Loucy (cell line): ENCODE results near the gene CMAS.

Experiments
- H2AFZ ChIP-seq: fragments of 200-600 bp; sonication (generic); 2 replicates; pipeline ENCODE4 v1.6.0; 2016; ENCODE audit warnings: antibody characterized with exemption, mild to moderate bottlenecking, low read length, moderate library complexity
- H3F3A ChIP-seq: fragments of 200-600 bp; 2 replicates; pipeline ENCODE4 v1.6.0; 2016; ENCODE audit warnings: antibody characterized with exemption, low read depth, mild to moderate bottlenecking
- H3K27me3 ChIP-seq: fragments of 200-600 bp; sonication (generic); 2 replicates; pipeline ENCODE4 v1.6.1; 2014; ENCODE audit warnings: low read length, mild to moderate bottlenecking; ENCODE audit not compliant: insufficient read depth, poor library complexity, severe bottlenecking
- H3K36me3 ChIP-seq: fragments of 200-600 bp; sonication (generic); 2 replicates; pipeline ENCODE4 v1.6.1; 2016; ENCODE audit warnings: low read length; ENCODE audit not compliant: insufficient read depth
- H3K4me1 ChIP-seq: fragments of 200-600 bp; sonication (generic); 2 replicates; pipeline ENCODE4 v1.5.1; 2014; ENCODE audit warnings: low read length, mild to moderate bottlenecking; ENCODE audit not compliant: insufficient read depth, poor library complexity, severe bottlenecking
- H3K4me2 ChIP-seq: fragments of 200-600 bp; sonication (generic); 2 replicates; pipeline ENCODE4 v1.6.0; 2014; ENCODE audit warnings: antibody characterized with exemption, low read length, low read depth, mild to moderate bottlenecking; ENCODE audit not compliant: poor library complexity, severe bottlenecking
- H3K4me3 ChIP-seq: fragments of 200-600 bp; sonication (generic); 2 replicates; pipeline ENCODE4 v1.5.1; 2014; ENCODE audit warnings: low read length, mild to moderate bottlenecking, mixed read lengths; ENCODE audit not compliant: poor library complexity, severe bottlenecking
- H3K79me2 ChIP-seq: fragments of 200-600 bp; sonication (generic); 2 replicates; pipeline ENCODE4 v1.6.1; 2014; ENCODE audit warnings: low read length; ENCODE audit not compliant: insufficient read depth
- H3K9ac ChIP-seq: fragments of 200-600 bp; sonication (generic); 2 replicates; pipeline ENCODE4 v1.6.0; 2014; ENCODE audit warnings: mild to moderate bottlenecking, low read depth, low read length, moderate library complexity; ENCODE audit not compliant: poor library complexity, severe bottlenecking
- H3K9me2 ChIP-seq: fragments of 200-600 bp; sonication (generic); replicated peaks from 2 replicates; pipeline ENCODE4 v1.6.1; 2016; ENCODE audit warnings: low read depth, low read length, mixed read lengths
- H3K9me3 ChIP-seq: fragments of 200-600 bp; sonication (generic); 2 replicates; pipeline ENCODE4 v1.6.1; 2014; ENCODE audit warnings: mild to moderate bottlenecking, antibody characterized with exemption, low read length, low read depth; ENCODE audit not compliant: insufficient read depth
- H4K20me1 ChIP-seq: fragments of 200-600 bp; sonication (generic); 2 replicates; pipeline ENCODE4 v1.6.0; 2014; ENCODE audit warnings: antibody characterized with exemption, low read length, mild to moderate bottlenecking; ENCODE audit not compliant: insufficient read depth, poor library complexity, severe bottlenecking
- CTCF ChIP-seq: fragments of 200-600 bp; sonication (generic); conservative IDR thresholded peaks from 2 replicates; pipeline ENCODE4 v1.5.1; 2014; ENCODE audit warnings: mild to moderate bottlenecking, antibody characterized with exemption, low read length
- EZH2phosphoT487 ChIP-seq: fragments of 200-600 bp; IDR thresholded peaks from 2 replicates; pipeline ENCODE4 v1.6.1; 2018; ENCODE audit warnings: antibody characterized with exemption, mild to moderate bottlenecking, moderate library complexity, borderline replicate concordance

The CMAS gene

DNA sequence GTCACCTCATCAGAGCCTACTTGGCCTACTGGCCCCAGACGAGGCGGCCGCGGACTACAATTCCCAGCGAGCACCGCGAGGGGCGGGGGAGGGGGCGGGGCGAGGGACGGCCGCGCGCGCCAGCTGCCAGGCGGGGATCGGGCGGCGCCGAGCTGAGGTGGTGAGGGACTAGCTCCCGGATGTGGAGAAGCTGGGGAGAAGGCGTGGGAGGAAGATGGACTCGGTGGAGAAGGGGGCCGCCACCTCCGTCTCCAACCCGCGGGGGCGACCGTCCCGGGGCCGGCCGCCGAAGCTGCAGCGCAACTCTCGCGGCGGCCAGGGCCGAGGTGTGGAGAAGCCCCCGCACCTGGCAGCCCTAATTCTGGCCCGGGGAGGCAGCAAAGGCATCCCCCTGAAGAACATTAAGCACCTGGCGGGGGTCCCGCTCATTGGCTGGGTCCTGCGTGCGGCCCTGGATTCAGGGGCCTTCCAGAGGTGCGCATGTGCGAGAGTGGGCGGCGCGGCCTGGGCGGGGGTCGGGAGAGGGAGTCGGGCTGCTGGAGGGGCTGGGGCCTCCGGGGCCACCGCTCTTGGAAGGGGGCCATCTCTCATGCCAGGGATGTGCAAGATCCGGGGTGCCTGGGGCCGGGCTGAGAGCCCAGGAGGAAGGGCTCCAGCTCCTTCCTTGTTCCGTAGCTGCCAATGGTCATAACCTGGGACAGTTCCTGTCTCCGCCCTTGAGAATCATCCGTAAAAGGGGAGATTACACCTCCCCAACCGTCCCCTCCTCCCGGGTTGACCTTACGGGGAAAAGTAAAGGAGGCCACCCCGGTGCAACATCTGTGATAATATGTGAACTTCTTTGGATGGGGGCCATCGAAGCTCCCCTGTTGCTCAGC, at the start of gene CMAS:
Gene CMAS (plus strand): TSS at position 129 of the 878 bp plus-strand sequence. CDS start 86 bp downstream, at position 215.
- peak within 1 kb of the TSS; percentile 86 for H3K4me2 ChIP-seq
- H3K9me3 ChIP-seq: no peaks in the 10 kb centered on the region
- no peaks in the 10 kb centered on the region for H3K27me3 ChIP-seq
- no peaks in the 10 kb centered on the region for H3K36me3 ChIP-seq
- H3K79me2 ChIP-seq: peaks cover 39% of the 10 kb centered on the region
- peak within 1 kb of the TSS; percentile 92 for H3K9ac ChIP-seq
- H3K4me3 ChIP-seq: peak within 1 kb of the TSS; percentile 87
- peaks cover 35% of the 10 kb centered on the region for H3K4me1 ChIP-seq
- no peaks in the 10 kb centered on the region for H3F3A ChIP-seq
- H3K9me2 ChIP-seq: no peaks in the 10 kb centered on the region
- peaks cover 22% of the 10 kb centered on the region for H4K20me1 ChIP-seq
- TF ChIP-seq CTCF: no peak
- no peak for TF ChIP-seq EZH2phosphoT487
- peak within 1 kb of the TSS; percentile 98 for H2AFZ ChIP-seq

DNA sequence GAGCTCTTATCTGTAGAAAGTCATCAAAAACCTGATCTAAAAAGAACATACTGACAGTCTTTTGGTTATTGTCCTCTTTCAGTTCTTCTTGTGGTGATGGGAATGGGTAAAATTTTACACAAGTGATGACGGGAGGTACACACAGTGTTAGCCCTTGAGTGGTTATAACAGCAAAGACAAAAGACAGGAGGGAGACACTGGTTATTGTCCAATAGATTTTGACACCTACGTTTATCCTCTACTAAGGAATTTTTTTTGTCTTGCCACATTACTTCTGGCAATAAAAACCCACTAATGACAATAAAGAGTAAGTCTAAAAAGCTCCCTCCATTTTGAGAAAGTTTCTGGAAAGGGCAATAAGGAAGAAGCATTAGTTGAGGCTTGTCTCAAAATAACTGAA, 47.7 kb upstream of the CMAS start:
- Histone ChIP-seq H3K36me3 (no peaks in the 10 kb centered on the region), H3F3A (no peaks in the 10 kb centered on the region), H3K9me2 (no peaks in the 10 kb centered on the region), H3K27me3 (peaks cover 6% of the 10 kb centered on the region), H3K9me3 (no peaks in the 10 kb centered on the region), H3K4me1 (no peaks in the 10 kb centered on the region), H3K9ac (no peak overlapping the region), H3K4me2 (no peak overlapping the region), H4K20me1 (no peaks in the 10 kb centered on the region), H2AFZ (no peak overlapping the region), H3K4me3 (no peak overlapping the region), H3K79me2 (no peaks in the 10 kb centered on the region)
- no peak for TF ChIP-seq CTCF
- TF ChIP-seq EZH2phosphoT487: no peak

GRCh38 chr12:21998782-21999181, 47.2 kb upstream of the CMAS start:
- H3K36me3 ChIP-seq: no peaks in the 10 kb centered on the region
- H3K4me1 ChIP-seq: no peaks in the 10 kb centered on the region
- no peak overlapping the region for H3K9ac ChIP-seq
- H3F3A ChIP-seq: no peaks in the 10 kb centered on the region
- peaks cover 6% of the 10 kb centered on the region for H3K27me3 ChIP-seq
- H3K9me2 ChIP-seq: no peaks in the 10 kb centered on the region
- H3K9me3 ChIP-seq: no peaks in the 10 kb centered on the region
- no peaks in the 10 kb centered on the region for H3K79me2 ChIP-seq
- TF ChIP-seq EZH2phosphoT487 (no peak), CTCF (no peak)
- H4K20me1 ChIP-seq: no peaks in the 10 kb centered on the region
- no peak overlapping the region for H3K4me2 ChIP-seq
- no peak overlapping the region for H2AFZ ChIP-seq
- H3K4me3 ChIP-seq: no peak overlapping the region
